NCI-H774 (cell line): Measurements from ENCODE around the gene CETP.
"Not testable (repeated sequence)": the region's sequence is repeated elsewhere in the genome, so short reads cannot be mapped to it uniquely, and the experiment has no call there.

Experiments
- DNase-seq: peaks from one replicate; lab custom pipeline; 2025; lab: John Stamatoyannopoulos, UW

The CETP gene

GRCh38 chr16:56980792-56981724 is 19.3 kb downstream of the CETP start:
- DNase-seq: no peak

GRCh38 chr16:56981729-56982271 is 20.1 kb downstream of the CETP start:
- no peak for DNase-seq

GRCh38 chr16:56982695-56983094 is 20.9 kb downstream of the CETP start:
- no peak for DNase-seq

GRCh38 chr16:56983211-56983751 is 21.5 kb downstream of the CETP start:
- no peak for DNase-seq

GRCh38 chr16:56984639-56985038 is 22.9 kb downstream of the CETP start:
- no peak for DNase-seq

GRCh38 chr16:56985288-56985961 is 23.7 kb downstream of the CETP start:
- DNase-seq: no peak

- no peak for DNase-seq
These were observed 24.2 kb downstream of the CETP start for GRCh38 chr16:56985962-56986360.

- no peak for DNase-seq
These were observed 24.6 kb downstream of the CETP start for GRCh38 chr16:56986361-56986760.

- DNase-seq: not testable (repeated sequence)
These were observed 25.2 kb downstream of the CETP start for GRCh38 chr16:56986908-56987307.

GRCh38 chr16:56987692-56988091 is 25.9 kb downstream of the CETP start:
- DNase-seq: no peak

- DNase-seq: no peak
These were observed 26.6 kb downstream of the CETP start for GRCh38 chr16:56988161-56988947.

- DNase-seq: peak; percentile 51
These were observed 27.5 kb downstream of the CETP start, which contains the start of gene NLRC5 for GRCh38 chr16:56988948-56989945. Gene NLRC5 (plus strand): TSS chr16:56989557. CDS start chr16:57020713, 31,156 bp downstream.

- no peak for DNase-seq
These were observed 28.2 kb downstream of the CETP start for GRCh38 chr16:56989988-56990387.

GRCh38 chr16:56990407-56991286 is 28.9 kb downstream of the CETP start:
- DNase-seq: no peak

- not testable (repeated sequence) for DNase-seq
These were observed 30.7 kb downstream of the CETP start for GRCh38 chr16:56992431-56992830.

GRCh38 chr16:56993204-56993603 is 31.5 kb downstream of the CETP start:
- DNase-seq: no peak

GRCh38 chr16:56994311-56994710 is 32.6 kb downstream of the CETP start:
- DNase-seq: no peak

- DNase-seq: no peak
These were observed 33.5 kb downstream of the CETP start for GRCh38 chr16:56995136-56995805.

- no peak for DNase-seq
These were observed 35.5 kb downstream of the CETP start for GRCh38 chr16:56997264-56997663.
